A673 (cell line): ENCODE results near the gene ERAL1.

ENCODE experiments used
- EZH2 ChIP-seq: fragments of 200-600 bp; sonication (generic); IDR thresholded peaks from 2 replicates; pipeline ENCODE4 v1.6.1; 2017; ENCODE audit warnings: borderline replicate concordance, low read depth, mild to moderate bottlenecking, mixed read lengths, antibody characterized with exemption, low read length; ENCODE audit not compliant: poor library complexity, severe bottlenecking
- TF ChIP-seq, protein P1 (sequence below): fragments of 300-800, 200-600 bp; sonication (generic); conservative IDR thresholded peaks from 2 replicates; pipeline ENCODE4 v1.5.1; 2017; ENCODE audit warnings: low read depth, mild to moderate bottlenecking, antibody characterized with exemption, low read length, moderate library complexity, mixed read lengths

- TF ChIP-seq, protein P1, sequence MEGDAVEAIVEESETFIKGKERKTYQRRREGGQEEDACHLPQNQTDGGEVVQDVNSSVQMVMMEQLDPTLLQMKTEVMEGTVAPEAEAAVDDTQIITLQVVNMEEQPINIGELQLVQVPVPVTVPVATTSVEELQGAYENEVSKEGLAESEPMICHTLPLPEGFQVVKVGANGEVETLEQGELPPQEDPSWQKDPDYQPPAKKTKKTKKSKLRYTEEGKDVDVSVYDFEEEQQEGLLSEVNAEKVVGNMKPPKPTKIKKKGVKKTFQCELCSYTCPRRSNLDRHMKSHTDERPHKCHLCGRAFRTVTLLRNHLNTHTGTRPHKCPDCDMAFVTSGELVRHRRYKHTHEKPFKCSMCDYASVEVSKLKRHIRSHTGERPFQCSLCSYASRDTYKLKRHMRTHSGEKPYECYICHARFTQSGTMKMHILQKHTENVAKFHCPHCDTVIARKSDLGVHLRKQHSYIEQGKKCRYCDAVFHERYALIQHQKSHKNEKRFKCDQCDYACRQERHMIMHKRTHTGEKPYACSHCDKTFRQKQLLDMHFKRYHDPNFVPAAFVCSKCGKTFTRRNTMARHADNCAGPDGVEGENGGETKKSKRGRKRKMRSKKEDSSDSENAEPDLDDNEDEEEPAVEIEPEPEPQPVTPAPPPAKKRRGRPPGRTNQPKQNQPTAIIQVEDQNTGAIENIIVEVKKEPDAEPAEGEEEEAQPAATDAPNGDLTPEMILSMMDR, result no peak
- TF ChIP-seq EZH2, result no peak
Measured at GRCh38 chr17:28810437-28810836, 44.4 kb upstream of the ERAL1 start.
